GM18526 (cell line): ENCODE results near the gene LRP1B.

Experiments used
- POLR2A ChIP-seq: IDR thresholded peaks from 3 replicates; pipeline ENCODE4 v1.6.1; 2011; ENCODE audit not compliant: insufficient read length; ENCODE audit errors: extremely low read depth

LRP1B gene

DNA sequence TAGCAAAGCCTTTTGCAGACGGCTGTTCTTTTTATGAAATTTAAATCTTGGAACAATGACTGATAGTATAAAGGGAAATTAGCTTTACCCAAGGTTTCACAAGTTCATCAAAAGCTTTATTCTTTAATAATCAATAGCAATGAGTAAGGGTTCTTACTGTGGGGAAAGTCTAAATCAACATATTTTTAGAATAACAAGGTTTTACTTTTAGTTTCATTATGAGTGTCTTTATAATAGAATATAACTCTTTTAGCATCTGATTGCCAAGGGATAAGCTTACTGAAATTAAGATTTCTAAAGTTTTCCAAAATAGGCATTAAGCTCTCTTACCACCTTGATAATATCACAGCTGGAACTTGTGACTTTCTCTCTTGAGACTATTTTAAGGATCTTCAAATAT, 1489.7 kb downstream of the LRP1B start:
- no peak for TF ChIP-seq POLR2A

DNA sequence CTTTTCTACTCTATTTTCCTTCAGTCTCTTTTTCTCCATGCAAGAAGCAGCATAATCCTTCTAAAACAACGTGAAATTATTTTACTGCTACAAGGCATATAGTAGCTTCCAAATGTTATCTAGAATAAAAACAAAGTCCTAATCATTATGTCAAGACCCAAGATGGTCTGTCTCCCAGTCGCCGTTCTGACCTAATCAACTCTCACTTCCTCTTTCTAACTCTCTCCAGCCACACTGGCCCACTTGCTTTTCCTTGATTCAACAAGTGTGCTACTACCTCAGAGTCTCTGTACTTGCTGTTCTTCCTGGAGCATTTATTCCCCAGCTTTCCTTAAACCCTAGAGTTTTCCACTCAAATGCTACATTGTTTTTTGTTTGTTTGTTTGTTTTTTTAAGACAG, 1491.2 kb downstream of the LRP1B start:
- no peak for TF ChIP-seq POLR2A

DNA sequence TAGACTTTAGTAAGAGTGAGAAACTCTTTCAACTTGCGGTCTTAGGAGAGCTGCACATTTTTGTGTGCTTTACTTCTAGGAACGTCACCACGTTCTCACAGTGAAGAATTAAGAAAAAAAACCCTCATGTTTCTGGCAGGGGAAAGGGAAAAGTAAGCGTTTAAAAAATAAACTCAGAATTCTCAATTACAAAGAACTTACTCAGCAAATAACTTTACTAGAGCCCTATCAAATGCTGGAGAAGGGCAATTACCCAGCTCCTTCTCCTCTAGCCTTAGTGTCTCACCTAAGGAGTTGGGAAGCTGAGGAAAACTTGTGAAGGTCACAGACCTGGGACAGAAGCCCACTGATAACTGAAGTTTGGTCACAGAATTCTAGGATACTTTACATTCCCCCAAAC, 1500.3 kb downstream of the LRP1B start:
- TF ChIP-seq POLR2A: no peak

DNA sequence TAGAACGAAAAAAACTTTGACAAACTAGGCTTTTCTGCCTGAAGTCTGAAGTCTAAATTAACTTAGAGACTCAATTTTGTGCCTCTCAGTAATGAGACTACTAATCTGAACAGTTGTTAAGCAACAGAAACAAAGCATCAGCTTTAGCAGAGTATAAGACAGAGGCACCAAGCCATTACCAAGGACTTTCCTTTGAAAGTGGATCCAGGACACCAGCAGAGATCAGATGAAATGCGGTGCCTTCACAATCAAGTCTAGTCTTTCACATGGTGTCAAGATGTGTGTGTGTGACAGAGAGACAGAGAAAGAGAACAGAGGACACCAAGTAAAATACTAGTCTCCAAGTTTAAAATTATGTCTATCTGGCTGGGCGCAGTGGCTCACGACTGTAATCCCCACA, 1502.9 kb downstream of the LRP1B start:
- no peak for TF ChIP-seq POLR2A

DNA sequence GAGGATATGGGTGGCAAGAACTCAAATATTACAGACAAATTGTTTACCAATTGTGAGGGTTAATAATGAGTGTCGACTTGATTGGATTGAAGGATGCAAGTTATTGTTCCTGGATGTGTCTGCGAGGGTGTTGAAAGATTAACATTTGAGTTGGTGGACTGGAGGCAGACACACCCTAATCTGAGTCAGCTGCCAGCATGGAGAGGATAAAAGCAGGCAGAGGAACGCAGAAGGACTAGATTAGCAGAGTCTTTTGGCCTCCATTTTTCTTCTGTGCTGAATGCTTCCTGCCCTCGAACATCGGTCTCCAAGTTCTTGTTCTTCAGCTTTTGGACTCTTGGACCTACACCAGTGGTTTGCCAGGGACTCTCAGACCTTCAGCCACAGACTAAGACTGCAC, 1503.7 kb downstream of the LRP1B start:
- no peak for TF ChIP-seq POLR2A

DNA sequence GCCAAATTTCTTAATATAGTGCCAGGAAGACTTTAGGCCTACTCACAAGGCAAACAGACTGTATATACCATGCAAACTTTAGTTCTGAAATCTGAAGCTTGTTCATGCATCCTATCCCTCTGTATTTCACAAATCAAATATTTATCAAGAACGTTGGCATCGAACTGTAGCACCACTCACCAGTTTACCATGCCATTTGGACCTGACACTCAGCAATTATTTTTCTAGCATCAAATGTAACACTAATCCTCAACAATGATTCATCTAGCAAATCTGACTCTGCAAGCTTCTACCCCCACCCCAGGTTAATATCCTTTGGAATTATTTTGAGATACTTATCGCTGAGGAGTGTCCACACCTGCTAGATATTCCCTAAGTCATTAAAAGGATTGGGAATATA, 1506.6 kb downstream of the LRP1B start:
- no peak for TF ChIP-seq POLR2A

DNA sequence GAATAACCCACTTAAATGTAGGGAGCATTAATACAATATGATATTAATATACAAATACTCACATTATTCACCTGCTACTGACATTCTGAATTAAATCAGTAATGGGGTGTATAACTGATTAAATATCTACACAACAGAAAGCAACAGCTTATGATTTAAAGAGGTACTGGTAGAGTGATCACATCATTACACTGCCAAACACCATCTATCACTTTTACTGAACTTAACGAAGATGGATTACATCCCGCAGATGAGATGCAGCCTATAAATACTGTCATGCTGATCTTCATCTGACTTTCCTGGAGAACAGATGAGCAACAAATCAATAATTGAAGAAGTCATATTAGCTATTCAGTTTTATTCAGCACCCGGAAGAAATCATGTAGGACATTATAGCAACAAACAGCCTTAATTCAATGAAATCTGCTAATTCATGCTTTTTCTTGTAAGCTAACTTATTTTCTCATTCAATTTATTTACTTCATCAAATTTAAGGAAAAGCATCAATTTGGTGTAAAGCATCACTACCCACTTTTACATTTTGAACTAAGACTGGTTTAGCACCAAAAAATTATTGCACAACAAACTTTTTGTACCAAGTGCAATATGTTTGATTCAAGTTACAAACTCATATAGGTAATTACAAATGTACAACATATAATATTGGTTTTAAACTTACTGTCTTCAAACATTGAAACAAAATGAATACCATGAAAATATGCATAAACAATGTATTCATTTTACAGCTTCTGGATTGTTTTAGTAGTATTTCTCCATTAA, 1509.0 kb downstream of the LRP1B start:
- no peak for TF ChIP-seq POLR2A

DNA sequence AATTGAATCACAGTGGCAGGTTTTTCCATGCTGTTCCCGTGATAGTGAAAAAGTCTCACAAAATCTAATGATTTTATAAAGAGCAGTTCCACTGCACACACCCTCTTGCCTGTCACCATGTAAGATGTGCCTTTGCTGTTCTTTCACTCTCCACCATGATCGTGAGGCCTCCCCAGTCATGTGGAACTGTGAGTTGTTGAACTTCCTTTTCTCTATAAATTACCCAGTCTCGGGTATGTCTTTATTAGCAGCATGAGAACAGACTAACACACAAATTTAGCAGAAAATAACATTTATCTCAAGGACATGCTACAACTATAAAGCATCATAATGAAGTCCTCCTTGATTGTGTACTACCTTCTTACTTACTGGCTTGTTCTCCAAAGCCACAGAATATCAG, 1526.0 kb downstream of the LRP1B start:
- no peak for TF ChIP-seq POLR2A

DNA sequence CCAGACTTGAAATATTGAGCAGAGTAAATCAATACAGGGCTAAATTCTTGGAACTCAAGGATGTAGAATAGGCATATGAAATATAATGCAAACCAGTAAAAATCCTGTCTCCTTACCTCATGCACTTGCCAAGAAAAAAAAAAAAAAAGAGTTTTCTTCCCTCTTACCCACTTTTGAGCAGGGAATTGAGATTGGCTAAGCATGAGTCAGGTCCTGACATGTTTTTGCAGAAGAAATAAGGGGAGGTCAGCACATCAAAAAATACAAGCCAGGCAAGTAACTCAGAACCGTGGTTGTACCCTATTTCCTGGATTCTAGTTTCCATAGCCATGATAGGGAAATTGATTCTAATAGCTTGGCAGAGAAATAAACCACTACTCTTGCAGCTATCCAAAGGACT, 1526.7 kb downstream of the LRP1B start:
- no peak for TF ChIP-seq POLR2A

DNA sequence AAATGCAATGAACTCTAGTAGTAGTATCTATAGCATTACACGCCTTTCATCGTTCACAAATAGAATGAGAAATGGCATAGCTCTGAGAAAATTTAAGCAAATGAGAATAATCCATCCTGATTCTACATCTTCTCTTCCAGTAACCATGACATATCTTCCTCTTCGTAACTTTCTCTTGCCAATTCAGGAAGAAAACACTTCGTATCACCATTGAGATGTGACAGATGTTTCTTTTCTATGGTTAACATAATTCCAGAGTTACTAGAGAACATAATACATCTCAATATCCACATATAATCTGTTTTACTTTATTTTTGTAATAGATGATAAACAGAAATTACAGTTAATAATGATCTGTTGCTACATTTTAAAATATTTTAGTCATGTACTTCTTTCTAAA, 1527.4 kb downstream of the LRP1B start:
- TF ChIP-seq POLR2A: no peak

DNA sequence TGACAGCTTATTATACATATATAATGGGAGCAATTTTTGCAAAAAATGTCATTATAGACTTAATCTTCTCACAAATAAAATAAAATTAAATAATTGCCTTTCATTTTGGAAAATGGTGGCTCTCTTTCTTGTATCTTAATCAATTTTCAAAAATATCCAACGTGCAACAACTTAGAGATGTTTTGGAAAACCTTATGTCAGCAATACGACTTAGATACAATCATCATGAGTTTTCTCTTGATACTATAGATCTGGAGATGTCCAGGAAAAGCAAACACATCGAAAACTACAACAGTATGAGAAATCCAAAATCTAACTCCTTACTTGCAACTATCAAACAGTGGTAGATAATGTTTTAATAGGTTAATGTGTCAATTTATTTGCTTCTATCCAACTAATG, 1529.0 kb downstream of the LRP1B start:
- TF ChIP-seq POLR2A: no peak

DNA sequence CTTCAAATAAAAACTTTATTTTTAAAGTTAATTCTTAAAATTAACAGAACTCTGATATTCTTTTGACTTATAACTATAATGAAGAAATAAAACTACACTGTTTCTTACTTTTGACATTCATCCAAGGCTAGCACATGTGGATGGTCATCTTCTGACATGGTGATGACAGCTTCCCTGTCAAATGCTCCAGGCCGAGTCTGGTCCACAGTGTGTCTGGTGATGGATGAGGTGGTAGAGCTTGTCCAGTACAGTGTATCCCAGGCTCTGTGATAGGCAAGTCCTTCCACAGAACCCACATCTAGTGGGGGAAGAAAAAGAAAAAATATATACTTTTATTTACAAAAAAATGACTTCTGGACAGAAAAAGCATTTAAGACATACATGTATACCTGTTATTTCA, 1529.5 kb downstream of the LRP1B start:
- no peak for TF ChIP-seq POLR2A

DNA sequence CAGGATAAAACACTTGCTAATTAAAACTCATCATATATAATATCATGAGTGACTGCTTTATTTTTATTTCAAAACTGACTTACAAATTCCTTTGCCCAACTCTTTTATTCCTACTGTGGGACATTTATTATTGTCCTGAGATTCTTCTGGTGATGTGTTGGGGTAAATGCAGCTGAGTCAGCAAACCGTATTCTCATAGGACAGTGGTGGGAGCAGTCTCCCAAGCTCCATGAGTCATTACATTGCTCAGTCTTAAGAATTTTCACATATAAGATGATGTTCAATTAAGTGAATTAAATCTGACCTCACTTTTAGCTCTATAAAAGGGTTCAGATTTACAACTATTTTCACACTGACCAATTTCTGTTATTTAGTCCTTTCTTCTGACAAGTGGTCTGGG, 1530.7 kb downstream of the LRP1B start:
- no peak for TF ChIP-seq POLR2A

DNA sequence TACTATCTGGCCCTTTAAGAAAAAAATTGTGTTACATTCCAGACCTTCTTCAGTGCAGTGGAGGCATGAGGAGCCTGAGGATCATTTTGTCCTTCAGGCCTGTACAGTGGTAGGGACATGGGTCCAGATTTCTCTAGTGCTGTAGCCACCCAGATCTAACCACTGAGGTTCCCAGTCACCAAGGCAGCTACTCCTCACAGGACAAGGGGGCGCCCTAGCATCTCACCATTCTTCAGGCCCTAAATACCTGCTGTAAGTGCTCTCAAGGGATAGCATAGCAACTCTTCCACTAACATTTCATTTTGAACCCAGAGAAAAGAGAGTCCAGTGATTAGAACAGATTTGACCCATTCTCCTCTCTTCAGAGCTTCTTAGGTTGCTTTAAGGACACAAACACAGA, 1533.0 kb downstream of the LRP1B start:
- TF ChIP-seq POLR2A: no peak

DNA sequence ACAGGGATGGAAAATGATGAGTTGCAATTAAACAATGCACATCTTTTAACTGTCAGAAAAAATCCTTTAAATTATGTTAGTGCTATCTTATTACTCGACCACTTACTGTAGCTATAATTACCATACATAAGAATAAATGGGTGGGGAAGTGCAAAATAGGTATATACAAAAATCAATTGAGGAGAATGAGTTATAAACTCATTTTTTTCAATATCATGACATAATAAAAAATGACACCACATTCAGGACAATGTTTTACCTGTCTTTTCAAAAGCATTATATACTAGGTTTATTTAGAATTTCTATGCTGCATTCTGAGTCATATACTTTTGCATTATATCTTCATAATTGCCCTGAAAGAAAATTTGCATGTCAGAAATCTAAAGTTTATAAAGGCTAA, 1533.6 kb downstream of the LRP1B start:
- no peak for TF ChIP-seq POLR2A

DNA sequence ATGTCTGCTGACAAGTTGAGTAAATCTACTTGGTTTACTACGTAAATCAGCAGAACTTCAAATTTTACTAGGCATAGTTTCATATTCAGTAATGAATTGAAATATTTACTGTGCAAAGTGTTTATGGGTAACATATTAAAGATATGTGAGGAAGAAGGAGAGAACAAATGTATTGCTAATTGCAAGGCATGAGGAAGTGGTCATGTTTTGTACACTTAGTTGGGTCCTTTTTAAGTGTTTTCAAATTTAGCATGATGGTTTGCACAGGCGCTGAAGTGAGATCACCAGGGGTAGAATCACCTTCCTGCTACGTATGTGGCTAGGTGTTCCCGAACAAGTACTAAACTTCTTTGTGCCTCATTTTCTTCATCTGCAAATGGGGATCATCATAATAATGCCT, 1534.4 kb downstream of the LRP1B start:
- no peak for TF ChIP-seq POLR2A

DNA sequence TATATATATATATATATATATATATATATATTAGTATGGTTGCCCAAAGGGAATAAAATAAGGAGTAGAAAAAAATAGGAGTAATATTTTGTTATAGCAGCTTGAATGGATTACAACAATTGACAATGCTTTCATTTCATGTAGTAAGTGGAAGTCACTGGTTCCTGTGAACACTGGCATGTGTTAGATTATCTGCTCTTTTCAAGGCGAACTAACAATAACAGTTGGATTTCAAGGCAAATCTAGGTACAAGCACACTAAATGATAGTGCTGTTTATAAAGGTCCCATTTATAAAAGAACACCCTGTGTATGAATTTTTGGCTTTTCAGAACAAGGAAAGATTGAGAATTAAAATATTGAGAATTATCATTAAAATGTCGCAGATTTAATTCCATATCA, 1535.7 kb downstream of the LRP1B start:
- no peak for TF ChIP-seq POLR2A
